OCI-LY7 (cell line): Measurements from ENCODE around the gene CDK14. TPM values are rescaled to one million over a fixed set of nuclear protein-coding genes. Genes with fewer than 3 reads are reported as not detected.

ENCODE experiments used
- BruUV-seq: library from RNA; stranded (reverse); fragments of 400-500 nt; replicated peaks from 2 replicates; lab custom pipeline; 2021; lab: Mats Ljungman, UMichigan
- CTCF ChIA-PET: fragments of 300-600 bp; sonication (Branson Sonifier 250); formaldehyde crosslinking; loops from one replicate; lab custom pipeline; 2022; ENCODE audit warnings: antibody characterized with exemption; ENCODE audit not compliant: unreplicated experiment; lab: Charles Lee
- POLR2A ChIA-PET: fragments of 300-600 bp; sonication (Branson Sonifier 250); formaldehyde crosslinking; loops from one replicate; lab custom pipeline; 2022; ENCODE audit warnings: antibody characterized with exemption; lab: Charles Lee
- DNase-seq: peaks from one replicate; pipeline ENCODE4 v3.0.0-alpha.2; 2015; ENCODE audit warnings: low spot score
- H2AFZ ChIP-seq: fragments of 200-600 bp; sonication (generic), shearing (Covaris generic); 2 replicates; pipeline ENCODE4 v1.6.1; 2014; ENCODE audit warnings: mild to moderate bottlenecking, antibody characterized with exemption, low read length, moderate library complexity
- H3K27ac ChIP-seq: fragments of 200-600 bp; sonication (generic); 2 replicates; pipeline ENCODE4 v1.5.1; 2014; ENCODE audit warnings: mixed run types, low read depth, mild to moderate bottlenecking, moderate library complexity, low read length, inconsistent platforms; ENCODE audit not compliant: poor library complexity, severe bottlenecking
- H3K36me3 ChIP-seq: fragments of 200-600 bp; sonication (generic); 2 replicates; pipeline ENCODE4 v1.6.1; 2014; ENCODE audit warnings: mild to moderate bottlenecking, antibody characterized with exemption, low read length, moderate library complexity, mixed read lengths; ENCODE audit not compliant: insufficient read depth
- H3K4me1 ChIP-seq: fragments of 200-600 bp; sonication (generic); 2 replicates; pipeline ENCODE4 v1.5.1; 2014; ENCODE audit warnings: mild to moderate bottlenecking, low read length; ENCODE audit not compliant: insufficient read depth, poor library complexity, severe bottlenecking
- H3K4me2 ChIP-seq: fragments of 200-600 bp; sonication (generic); 2 replicates; pipeline ENCODE4 v1.6.1; 2014; ENCODE audit warnings: mild to moderate bottlenecking, low read length
- H3K4me3 ChIP-seq: fragments of 200-600 bp; sonication (generic); 2 replicates; pipeline ENCODE4 v1.5.1; 2014; ENCODE audit warnings: mild to moderate bottlenecking, low read depth, low read length; ENCODE audit not compliant: poor library complexity, severe bottlenecking
- H3K79me2 ChIP-seq: fragments of 200-600 bp; sonication (generic); 2 replicates; pipeline ENCODE4 v1.6.1; 2016; ENCODE audit warnings: low read depth, mild to moderate bottlenecking, low read length, moderate library complexity, mixed read lengths; ENCODE audit not compliant: insufficient read depth
- H3K9me2 ChIP-seq: fragments of 200-600 bp; sonication (generic); 2 replicates; pipeline ENCODE4 v1.6.1; 2016; ENCODE audit warnings: mild to moderate bottlenecking, low read length, mixed read lengths; ENCODE audit not compliant: insufficient read depth
- H3K9me3 ChIP-seq: fragments of 200-600 bp; sonication (generic); 2 replicates; pipeline ENCODE4 v1.6.1; 2014; ENCODE audit warnings: mild to moderate bottlenecking, mixed run types, low read length, mixed read lengths
- H4K20me1 ChIP-seq: fragments of 200-600 bp; sonication (generic); 2 replicates; pipeline ENCODE4 v1.6.1; 2014; ENCODE audit warnings: mild to moderate bottlenecking, antibody characterized with exemption, low read length, moderate library complexity, mixed read lengths; ENCODE audit not compliant: insufficient read depth
- EZH2phosphoT487 ChIP-seq: fragments of 200-600 bp; sonication (generic); IDR thresholded peaks from 2 replicates; pipeline ENCODE4 v1.6.1; 2018; ENCODE audit warnings: low read depth, borderline replicate concordance, mild to moderate bottlenecking, mixed run types, antibody characterized with exemption, low read length, moderate library complexity, mixed read lengths
- intact Hi-C: fragments of 100-400 bp; cut with micrococcal nuclease; formaldehyde crosslinking; loops from one replicate; pipeline ENCODE4 v1.10.0; 2022; ENCODE audit not compliant: unreplicated experiment
- total RNA-seq, 2 experiments: library from RNA; depleted of rRNA in 1 of 2; stranded (reverse); fragments of >200 nt in 1 of 2; shearing (Covaris generic) in 1 of 2; gene quantifications; 2 replicates each; pipeline ENCODE4 v1.2.3, GENCODE V29; 2014 to 2022
- TF ChIP-seq, protein P1 (sequence below): fragments of 200-600 bp; sonication (generic); conservative IDR thresholded peaks from 2 replicates; pipeline ENCODE4 v1.5.1; 2014; ENCODE audit warnings: mild to moderate bottlenecking, antibody characterized with exemption, low read length, moderate library complexity, mixed read lengths

The CDK14 gene
- total RNA-seq, 2 experiments from 2014 or later, result 90.7 to 111 TPM

- no peak overlapping the region for H3K4me3 ChIP-seq
- no peaks in the 10 kb centered on the region for H3K9me2 ChIP-seq
- POLR2A ChIA-PET, result no interaction called here
- H3K36me3 ChIP-seq, result no peaks in the 10 kb centered on the region
- intact Hi-C loops, result no loop called here
- H3K4me2 ChIP-seq, result no peak overlapping the region
- H3K4me1 ChIP-seq, result no peaks in the 10 kb centered on the region
- no peak overlapping the region for H2AFZ ChIP-seq
- no peak for DNase-seq
- BruUV-seq, result no TSS peak
- H3K79me2 ChIP-seq, result no peaks in the 10 kb centered on the region
- TF ChIP-seq EZH2phosphoT487, result no peak
- TF ChIP-seq, protein P1, sequence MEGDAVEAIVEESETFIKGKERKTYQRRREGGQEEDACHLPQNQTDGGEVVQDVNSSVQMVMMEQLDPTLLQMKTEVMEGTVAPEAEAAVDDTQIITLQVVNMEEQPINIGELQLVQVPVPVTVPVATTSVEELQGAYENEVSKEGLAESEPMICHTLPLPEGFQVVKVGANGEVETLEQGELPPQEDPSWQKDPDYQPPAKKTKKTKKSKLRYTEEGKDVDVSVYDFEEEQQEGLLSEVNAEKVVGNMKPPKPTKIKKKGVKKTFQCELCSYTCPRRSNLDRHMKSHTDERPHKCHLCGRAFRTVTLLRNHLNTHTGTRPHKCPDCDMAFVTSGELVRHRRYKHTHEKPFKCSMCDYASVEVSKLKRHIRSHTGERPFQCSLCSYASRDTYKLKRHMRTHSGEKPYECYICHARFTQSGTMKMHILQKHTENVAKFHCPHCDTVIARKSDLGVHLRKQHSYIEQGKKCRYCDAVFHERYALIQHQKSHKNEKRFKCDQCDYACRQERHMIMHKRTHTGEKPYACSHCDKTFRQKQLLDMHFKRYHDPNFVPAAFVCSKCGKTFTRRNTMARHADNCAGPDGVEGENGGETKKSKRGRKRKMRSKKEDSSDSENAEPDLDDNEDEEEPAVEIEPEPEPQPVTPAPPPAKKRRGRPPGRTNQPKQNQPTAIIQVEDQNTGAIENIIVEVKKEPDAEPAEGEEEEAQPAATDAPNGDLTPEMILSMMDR, result no peak
- no peak overlapping the region for H3K27ac ChIP-seq
- no peaks in the 10 kb centered on the region for H4K20me1 ChIP-seq
- no peaks in the 10 kb centered on the region for H3K9me3 ChIP-seq
- CTCF ChIA-PET, result no interaction called here
These were observed 26.5 kb downstream of the CDK14 start for GRCh38 chr7:90622670-90623069.

DNA sequence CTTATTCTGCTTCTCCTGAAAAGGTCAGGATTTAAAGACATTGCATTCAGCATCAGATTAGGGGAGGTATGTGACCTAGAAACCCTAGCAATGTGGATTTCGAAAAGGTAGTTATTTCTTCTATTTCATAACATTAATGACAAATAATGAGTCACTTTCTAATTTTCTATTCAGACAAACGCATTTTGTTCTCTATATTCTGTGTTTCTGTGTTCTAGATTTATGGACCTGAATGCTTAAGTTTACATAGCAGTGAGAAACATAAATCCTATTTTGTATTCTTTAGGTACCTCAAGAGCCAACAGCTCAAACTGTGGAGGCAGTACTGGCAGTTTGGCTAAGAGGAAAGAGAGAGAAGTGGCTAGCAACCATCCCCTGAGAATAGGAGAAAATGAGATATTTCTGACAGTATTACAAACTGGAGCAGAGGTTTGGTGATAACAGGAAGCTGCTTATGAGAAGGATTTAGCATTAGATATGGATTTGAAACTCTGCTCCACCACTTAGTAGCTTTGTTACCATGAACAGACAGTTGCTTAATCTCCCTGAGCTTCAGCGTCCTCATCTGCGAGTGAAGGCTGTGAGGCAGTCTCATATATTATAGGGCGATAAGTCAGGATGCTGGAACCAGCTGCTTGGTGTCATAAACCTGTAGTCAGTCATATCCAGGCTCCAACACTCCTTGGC, 28.2 kb downstream of the CDK14 start:
- ChIA-PET POLR2A (interaction anchor here (0.5 to 1.1 kb wide), 2 partner anchors 13 to 28 kb away, joined by 3 to 4 read pairs; no protein-coding TSS in a partner anchor), CTCF (no interaction called here)
- H2AFZ ChIP-seq, result no peak overlapping the region
- H3K4me2 ChIP-seq, result no peak overlapping the region
- no peak for TF ChIP-seq EZH2phosphoT487
- TF ChIP-seq, protein P1, result no peak
- no peak overlapping the region for H3K4me3 ChIP-seq
- no peaks in the 10 kb centered on the region for H3K9me2 ChIP-seq
- intact Hi-C loops, result no loop called here
- no peaks in the 10 kb centered on the region for H3K4me1 ChIP-seq
- no peaks in the 10 kb centered on the region for H3K36me3 ChIP-seq
- H4K20me1 ChIP-seq, result no peaks in the 10 kb centered on the region
- no TSS peak for BruUV-seq
- no peaks in the 10 kb centered on the region for H3K9me3 ChIP-seq
- H3K79me2 ChIP-seq, result no peaks in the 10 kb centered on the region
- DNase-seq, result no peak
- H3K27ac ChIP-seq, result no peak overlapping the region

GRCh38 chr7:90625051-90625450, 28.9 kb downstream of the CDK14 start:
- no peak overlapping the region for H3K27ac ChIP-seq
- TF ChIP-seq, protein P1, result no peak
- no peak for TF ChIP-seq EZH2phosphoT487
- H4K20me1 ChIP-seq, result no peaks in the 10 kb centered on the region
- H3K79me2 ChIP-seq, result no peaks in the 10 kb centered on the region
- no peak for DNase-seq
- no peaks in the 10 kb centered on the region for H3K36me3 ChIP-seq
- no peak overlapping the region for H2AFZ ChIP-seq
- no peak overlapping the region for H3K4me2 ChIP-seq
- ChIA-PET CTCF (no interaction called here), POLR2A (interaction anchor here (1.1 kb wide), 1 partner anchor 13 kb away, joined by 3 read pairs; no protein-coding TSS in a partner anchor)
- intact Hi-C loops, result no loop called here
- no peaks in the 10 kb centered on the region for H3K9me2 ChIP-seq
- no peaks in the 10 kb centered on the region for H3K4me1 ChIP-seq
- BruUV-seq, result no TSS peak
- H3K4me3 ChIP-seq, result no peak overlapping the region
- no peaks in the 10 kb centered on the region for H3K9me3 ChIP-seq
